OCI-LY7 (cell line): Measurements from ENCODE around the gene SEC61B. TPM values are rescaled to one million over a fixed set of nuclear protein-coding genes. Genes with fewer than 3 reads are reported as not detected.

ENCODE experiments used
- BruUV-seq: library from RNA; stranded (reverse); fragments of 400-500 nt; replicated peaks from 2 replicates; lab custom pipeline; 2021; lab: Mats Ljungman, UMichigan
- CTCF ChIA-PET: fragments of 300-600 bp; sonication (Branson Sonifier 250); formaldehyde crosslinking; loops from one replicate; lab custom pipeline; 2022; ENCODE audit warnings: antibody characterized with exemption; ENCODE audit not compliant: unreplicated experiment; lab: Charles Lee
- POLR2A ChIA-PET: fragments of 300-600 bp; sonication (Branson Sonifier 250); formaldehyde crosslinking; loops from one replicate; lab custom pipeline; 2022; ENCODE audit warnings: antibody characterized with exemption; lab: Charles Lee
- DNase-seq: peaks from one replicate; pipeline ENCODE4 v3.0.0-alpha.2; 2015; ENCODE audit warnings: low spot score
- H2AFZ ChIP-seq: fragments of 200-600 bp; sonication (generic), shearing (Covaris generic); 2 replicates; pipeline ENCODE4 v1.6.1; 2014; ENCODE audit warnings: mild to moderate bottlenecking, antibody characterized with exemption, low read length, moderate library complexity
- H3K27ac ChIP-seq: fragments of 200-600 bp; sonication (generic); 2 replicates; pipeline ENCODE4 v1.5.1; 2014; ENCODE audit warnings: mixed run types, low read depth, mild to moderate bottlenecking, moderate library complexity, low read length, inconsistent platforms; ENCODE audit not compliant: poor library complexity, severe bottlenecking
- H3K36me3 ChIP-seq: fragments of 200-600 bp; sonication (generic); 2 replicates; pipeline ENCODE4 v1.6.1; 2014; ENCODE audit warnings: mild to moderate bottlenecking, antibody characterized with exemption, low read length, moderate library complexity, mixed read lengths; ENCODE audit not compliant: insufficient read depth
- H3K4me1 ChIP-seq: fragments of 200-600 bp; sonication (generic); 2 replicates; pipeline ENCODE4 v1.5.1; 2014; ENCODE audit warnings: mild to moderate bottlenecking, low read length; ENCODE audit not compliant: insufficient read depth, poor library complexity, severe bottlenecking
- H3K4me2 ChIP-seq: fragments of 200-600 bp; sonication (generic); 2 replicates; pipeline ENCODE4 v1.6.1; 2014; ENCODE audit warnings: mild to moderate bottlenecking, low read length
- H3K4me3 ChIP-seq: fragments of 200-600 bp; sonication (generic); 2 replicates; pipeline ENCODE4 v1.5.1; 2014; ENCODE audit warnings: mild to moderate bottlenecking, low read depth, low read length; ENCODE audit not compliant: poor library complexity, severe bottlenecking
- H3K79me2 ChIP-seq: fragments of 200-600 bp; sonication (generic); 2 replicates; pipeline ENCODE4 v1.6.1; 2016; ENCODE audit warnings: low read depth, mild to moderate bottlenecking, low read length, moderate library complexity, mixed read lengths; ENCODE audit not compliant: insufficient read depth
- H3K9me2 ChIP-seq: fragments of 200-600 bp; sonication (generic); 2 replicates; pipeline ENCODE4 v1.6.1; 2016; ENCODE audit warnings: mild to moderate bottlenecking, low read length, mixed read lengths; ENCODE audit not compliant: insufficient read depth
- H3K9me3 ChIP-seq: fragments of 200-600 bp; sonication (generic); 2 replicates; pipeline ENCODE4 v1.6.1; 2014; ENCODE audit warnings: mild to moderate bottlenecking, mixed run types, low read length, mixed read lengths
- H4K20me1 ChIP-seq: fragments of 200-600 bp; sonication (generic); 2 replicates; pipeline ENCODE4 v1.6.1; 2014; ENCODE audit warnings: mild to moderate bottlenecking, antibody characterized with exemption, low read length, moderate library complexity, mixed read lengths; ENCODE audit not compliant: insufficient read depth
- CTCF ChIP-seq: fragments of 200-600 bp; sonication (generic); conservative IDR thresholded peaks from 2 replicates; pipeline ENCODE4 v1.5.1; 2014; ENCODE audit warnings: mild to moderate bottlenecking, antibody characterized with exemption, low read length, moderate library complexity, mixed read lengths
- EZH2phosphoT487 ChIP-seq: fragments of 200-600 bp; sonication (generic); IDR thresholded peaks from 2 replicates; pipeline ENCODE4 v1.6.1; 2018; ENCODE audit warnings: low read depth, borderline replicate concordance, mild to moderate bottlenecking, mixed run types, antibody characterized with exemption, low read length, moderate library complexity, mixed read lengths
- intact Hi-C: fragments of 100-400 bp; cut with micrococcal nuclease; formaldehyde crosslinking; loops from one replicate; pipeline ENCODE4 v1.10.0; 2022; ENCODE audit not compliant: unreplicated experiment
- total RNA-seq, 2 experiments: library from RNA; depleted of rRNA in 1 of 2; stranded (reverse); fragments of >200 nt in 1 of 2; shearing (Covaris generic) in 1 of 2; gene quantifications; 2 replicates each; pipeline ENCODE4 v1.2.3, GENCODE V29; 2014 to 2022

Gene SEC61B
- total RNA-seq, 2 experiments from 2014 or later: 106 to 279 TPM

- ChIA-PET POLR2A (interaction anchor here (0.8 to 1.3 kb wide), 6 partner anchors 8 to 163 kb away, joined by 3 to 5 read pairs (median 3); no protein-coding TSS in a partner anchor), CTCF (no interaction called here)
- no TSS peak for BruUV-seq
Measured at GRCh38 chr9:99197124-99197630, 24.9 kb upstream of the SEC61B start.

GRCh38 chr9:99197987-99198386, 24.1 kb upstream of the SEC61B start:
- DNase-seq: no peak
- POLR2A ChIA-PET: interaction anchor here (1.2 kb wide), 1 partner anchor 13 kb away, joined by 4 read pairs; no protein-coding TSS in a partner anchor
- CTCF ChIA-PET: no interaction called here
- no peak overlapping the region for H2AFZ ChIP-seq
- no TSS peak for BruUV-seq
- H3K4me1 ChIP-seq: no peaks in the 10 kb centered on the region
- H4K20me1 ChIP-seq: no peaks in the 10 kb centered on the region
- no peak overlapping the region for H3K4me2 ChIP-seq
- TF ChIP-seq EZH2phosphoT487 (no peak), CTCF (no peak)
- intact Hi-C loops: no loop called here
- no peaks in the 10 kb centered on the region for H3K36me3 ChIP-seq
- no peak overlapping the region for H3K4me3 ChIP-seq
- H3K79me2 ChIP-seq: no peaks in the 10 kb centered on the region
- H3K27ac ChIP-seq: no peak overlapping the region
- no peaks in the 10 kb centered on the region for H3K9me2 ChIP-seq
- H3K9me3 ChIP-seq: no peaks in the 10 kb centered on the region

More at GRCh38 chr9:99197124-99197630, 24.9 kb upstream of the SEC61B start:
- Histone ChIP-seq H4K20me1 (no peaks in the 10 kb centered on the region), H3K9me3 (no peaks in the 10 kb centered on the region), H3K79me2 (no peaks in the 10 kb centered on the region), H3K4me1 (no peaks in the 10 kb centered on the region), H3K4me3 (no peak overlapping the region), H2AFZ (no peak overlapping the region), H3K4me2 (no peak overlapping the region), H3K27ac (no peak overlapping the region), H3K36me3 (no peaks in the 10 kb centered on the region), H3K9me2 (no peaks in the 10 kb centered on the region)
- TF ChIP-seq EZH2phosphoT487 (no peak), CTCF (no peak)
- intact Hi-C loops: no loop called here
- no peak for DNase-seq

- no peaks in the 10 kb centered on the region for H3K36me3 ChIP-seq
- no peak overlapping the region for H2AFZ ChIP-seq
- ChIA-PET POLR2A (interaction anchor here (0.6 to 0.7 kb wide), 2 partner anchors 11 to 413 kb away, joined by 3 read pairs; no protein-coding TSS in a partner anchor), CTCF (no interaction called here)
- TF ChIP-seq CTCF (no peak), EZH2phosphoT487 (no peak)
- H4K20me1 ChIP-seq: no peaks in the 10 kb centered on the region
- no peak overlapping the region for H3K27ac ChIP-seq
- no peaks in the 10 kb centered on the region for H3K9me2 ChIP-seq
- BruUV-seq: no TSS peak
- H3K4me2 ChIP-seq: no peak overlapping the region
- intact Hi-C loops: no loop called here
- H3K9me3 ChIP-seq: no peaks in the 10 kb centered on the region
- no peaks in the 10 kb centered on the region for H3K79me2 ChIP-seq
- no peak for DNase-seq
- no peak overlapping the region for H3K4me3 ChIP-seq
- no peaks in the 10 kb centered on the region for H3K4me1 ChIP-seq
Measured at GRCh38 chr9:99199938-99200539, 22.0 kb upstream of the SEC61B start.
